Stomach (tissue), 9 donors: ENCODE data around the gene KIAA0408. TPM values are rescaled to one million over a fixed set of nuclear protein-coding genes. Genes with fewer than 3 reads are reported as not detected.

Source experiments
- DNase-seq, 2 donors: peaks; one replicate each; pipeline versions ENCODE4 v3.0.0 to v3.0.0-alpha.2; 2013 to 2019
- H3K27ac ChIP-seq, 5 donors: fragments of 200-600 bp in 4 of 5; sonication (generic) in 4 of 5; one replicate each; pipeline ENCODE4 v1.5.1; 2013 to 2019; ENCODE audit warnings: mild to moderate bottlenecking in 1 of 5, moderate library complexity in 1 of 5
- H3K27me3 ChIP-seq, 3 donors: fragments of 200-600 bp; sonication (generic); one replicate each; pipeline ENCODE4 v1.5.1; 2017 to 2019; ENCODE audit warnings: mixed run types in 1 of 3
- H3K36me3 ChIP-seq, 4 donors: fragments of 200-600 bp; sonication (generic); 1 replicate in 3 of 4; 2 replicates in 1 of 4; pipeline ENCODE4 v1.5.1; 2016 to 2019
- H3K4me1 ChIP-seq, 4 donors: fragments of 200-600 bp; sonication (generic); one replicate each; pipeline ENCODE4 v1.5.1; 2016 to 2019
- H3K4me3 ChIP-seq, 4 donors: fragments of 200-600 bp; sonication (generic) in 3 of 4; one replicate each; pipeline ENCODE4 v1.5.1; 2016 to 2019; ENCODE audit warnings: mild to moderate bottlenecking in 1 of 4
- H3K9me3 ChIP-seq, 4 donors: fragments of 200-600 bp; sonication (generic); one replicate each; pipeline ENCODE4 v1.5.1; 2016 to 2019
- CTCF ChIP-seq, 7 experiments: fragments of 450-650 bp in 4 of 7; fragments of 200-600 bp in 3 of 7; sonication (generic) in 3 of 7; IDR thresholded peaks; one replicate each; pipeline ENCODE4 v1.5.1; 2016 to 2019; ENCODE audit warnings: antibody characterized with exemption in 7 of 7, control low read depth in 2 of 7, mild to moderate bottlenecking in 1 of 7
- EP300 ChIP-seq: sonication (generic); formaldehyde crosslinking; IDR thresholded peaks from one replicate; pipeline ENCODE4 v1.6.1; 2017; ENCODE audit warnings: antibody characterized with exemption
- POLR2A ChIP-seq, 4 donors: fragments of 450-650 bp; IDR thresholded peaks; one replicate each; pipeline ENCODE4 v1.6.1; 2016; ENCODE audit warnings: antibody characterized with exemption in 4 of 4, control low read depth in 2 of 4, mild to moderate bottlenecking in 1 of 4, moderate library complexity in 1 of 4
- POLR2AphosphoS5 ChIP-seq, 3 donors: sonication (generic); formaldehyde crosslinking; IDR thresholded peaks; one replicate each; pipeline ENCODE4 v1.6.1; 2016; ENCODE audit warnings: antibody characterized with exemption in 3 of 3
- WGBS, 5 donors: extraction: QIAGEN DNeasy Blood & Tissue Kit in 3 of 5; methylation state at CpG; one replicate each; pipeline versions ENCODE4 v1.1.5 to v1.1.7; 2013 to 2018; 5-methylcytosine and 5-hydroxymethylcytosine counted together
- intact Hi-C: fragments of 100-400 bp; cut with DNase I; formaldehyde crosslinking; loops from one replicate; pipeline ENCODE4 v1.15.1; 2023; ENCODE audit warnings: low total_unique reads
- polyA plus RNA-seq, 3 donors: library from polyadenylated mRNA; stranded (reverse); fragments of 200-250 nt; gene quantifications; one replicate each; pipeline ENCODE4 v1.2.3, GENCODE V29; 2013
- total RNA-seq, 5 donors: library from RNA; depleted of rRNA; stranded (reverse); fragments of >200 nt; gene quantifications; one replicate each; pipeline versions ENCODE4 v1.1.0 to v1.2.3, GENCODE V29; 2014 to 2016
- donor health status: healthy with polysubstance abuse.
- donor health status: Bipolar disorder and iron deficiency.
- donor health status: healthy.

KIAA0408 gene
- total and polyA plus RNA-seq, 8 donors: 0.87 to 89.3 (median 6.4) TPM

DNA sequence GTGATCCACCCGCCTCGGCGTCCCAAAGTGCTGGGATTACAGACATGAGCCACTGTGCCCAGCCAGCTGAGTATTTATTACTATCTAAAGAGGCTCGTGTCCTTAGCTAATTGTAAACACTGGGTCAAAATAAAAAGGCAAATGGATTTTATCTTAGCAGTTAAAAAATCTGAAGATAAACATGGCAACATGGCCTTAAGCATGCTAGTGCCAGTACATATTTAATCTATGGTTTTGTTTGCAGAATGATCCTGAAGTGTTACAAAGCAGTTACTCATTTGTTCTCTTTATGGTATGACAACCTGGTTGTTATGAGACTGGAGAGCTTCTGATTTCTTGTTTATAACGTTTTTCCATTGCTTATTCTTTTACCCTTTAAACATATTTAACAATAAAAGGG is 3.9 kb upstream of the KIAA0408 start:
- DNase-seq: peak; percentile 27 to 37
- H3K4me1 ChIP-seq: peaks cover 10 to 53% (median 33%) of the 10 kb centered on the region in 4 donors
- no peaks in the 10 kb centered on the region for H3K27me3 ChIP-seq
- peak overlapping the region in 4 of 5 donors; percentile 47 to 64 (median 60) for H3K27ac ChIP-seq
- intact Hi-C loops: loop anchor here (10.0 kb wide), 1 partner anchor 82 kb away; no protein-coding TSS in a partner anchor
- no peaks in the 10 kb centered on the region for H3K9me3 ChIP-seq
- peak in 2 of 3 donors; percentile 44 to 55 for TF ChIP-seq POLR2AphosphoS5 (IDR thresholded peaks at IDR 0.05)
- no peak for TF ChIP-seq CTCF (IDR thresholded peaks at IDR 0.05)
- H3K36me3 ChIP-seq: no peaks in the 10 kb centered on the region
- WGBS, 5 donors: 14 to 35% (median 26%) methylated on average over 5 of the region's 5 CpGs
- H3K4me3 ChIP-seq: no peak overlapping the region

DNA sequence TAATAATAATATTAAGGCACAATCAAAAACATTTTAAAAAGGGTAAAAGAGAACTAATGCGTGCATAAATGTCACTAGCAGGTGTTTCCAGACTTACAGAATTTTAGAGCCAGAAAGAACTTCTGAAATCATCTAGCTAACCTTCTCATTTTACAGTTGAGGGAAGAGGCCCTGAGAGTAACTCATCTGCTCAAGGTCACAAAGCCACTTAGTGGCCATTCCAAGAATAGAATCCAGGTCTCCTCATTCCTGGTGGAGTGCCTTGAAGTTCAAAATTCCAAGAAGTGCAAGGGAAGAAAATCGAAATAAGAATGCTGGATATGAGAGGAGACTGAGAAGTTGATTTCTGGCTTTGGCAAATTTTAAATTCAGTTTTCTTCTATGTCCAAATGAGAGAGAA is 3.2 kb upstream of the KIAA0408 start:
- peaks cover 10 to 59% (median 33%) of the 10 kb centered on the region in 4 donors for H3K4me1 ChIP-seq
- H3K9me3 ChIP-seq: no peaks in the 10 kb centered on the region
- H3K27me3 ChIP-seq: no peaks in the 10 kb centered on the region
- no peak overlapping the region for H3K4me3 ChIP-seq
- H3K27ac ChIP-seq: peak overlapping the region in 3 of 5 donors; percentile 47 to 64 (median 58)
- intact Hi-C loops: loop anchor here (10.0 kb wide), 1 partner anchor 82 kb away; no protein-coding TSS in a partner anchor
- WGBS, 5 donors: 74 to 87% (median 79%) methylated on average over 2 of the region's 2 CpGs
- DNase-seq: no peak
- TF ChIP-seq CTCF (IDR thresholded peaks at IDR 0.05) (no peak), POLR2AphosphoS5 (IDR thresholded peaks at IDR 0.05) (no peak), POLR2A (IDR thresholded peaks at IDR 0.05) (no peak), EP300 (no peak)
- H3K36me3 ChIP-seq: no peaks in the 10 kb centered on the region

DNA sequence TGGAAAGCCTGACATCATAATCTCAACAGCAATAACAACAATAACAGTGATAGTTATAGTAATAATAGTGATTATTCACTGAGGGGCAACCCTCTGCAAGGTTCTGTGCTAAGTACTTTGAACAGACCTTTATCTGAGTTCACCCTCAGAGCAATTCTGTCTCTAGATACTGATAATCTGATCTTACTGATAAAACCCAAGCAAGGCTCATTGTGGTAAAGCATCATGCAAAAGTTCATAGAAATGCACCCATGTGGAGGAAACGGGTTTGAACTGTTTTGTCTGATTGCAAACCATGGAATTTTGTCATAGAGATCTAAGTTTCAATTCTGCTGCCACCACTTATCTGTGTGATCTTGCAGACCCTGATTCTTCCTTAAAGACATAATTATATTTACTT is 1.3 kb upstream of the KIAA0408 start:
- H3K9me3 ChIP-seq: no peaks in the 10 kb centered on the region
- DNase-seq: no peak
- no peak for TF ChIP-seq EP300
- TF ChIP-seq CTCF (IDR thresholded peaks at IDR 0.05): no peak
- TF ChIP-seq POLR2A (IDR thresholded peaks at IDR 0.05): no peak
- no peak for TF ChIP-seq POLR2AphosphoS5 (IDR thresholded peaks at IDR 0.05)
- no peak overlapping the region for H3K27ac ChIP-seq
- H3K36me3 ChIP-seq: no peaks in the 10 kb centered on the region
- intact Hi-C loops: loop anchor here (10.0 kb wide), 1 partner anchor 84 kb away; no protein-coding TSS in a partner anchor
- no peak overlapping the region for H3K4me3 ChIP-seq
- 76 to 88% (median 82%) methylated on average over 1 of the region's 1 CpG for WGBS, 5 donors
- H3K4me1 ChIP-seq: peaks cover 10 to 67% (median 33%) of the 10 kb centered on the region in 4 donors
- H3K27me3 ChIP-seq: no peaks in the 10 kb centered on the region

DNA sequence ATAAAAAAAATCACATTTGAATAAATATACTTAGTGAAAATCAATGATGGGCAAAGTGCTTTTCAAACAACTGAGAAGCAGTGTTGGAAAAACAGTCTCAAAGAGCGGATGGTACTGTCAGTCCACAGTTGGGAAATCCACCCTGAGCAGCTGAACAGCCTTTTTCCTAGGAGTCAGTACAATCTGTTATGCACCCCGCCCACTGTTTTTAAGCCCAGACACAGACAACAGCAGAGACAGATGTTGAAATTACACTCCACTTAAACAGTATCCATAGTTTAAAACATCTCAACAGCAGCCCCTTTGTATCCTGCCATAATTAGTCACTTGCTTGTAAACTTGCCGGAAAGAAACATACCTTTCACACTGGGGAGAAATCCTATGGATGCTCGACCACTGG is 372 bp downstream of the KIAA0408 start:
- peak overlapping the region; percentile 37 to 41 (median 40) for H3K4me3 ChIP-seq
- H3K4me1 ChIP-seq: peaks cover 7 to 51% (median 26%) of the 10 kb centered on the region in 4 donors
- DNase-seq: peak in 1 of 2 donors; percentile 69
- intact Hi-C loops: no loop called here
- H3K36me3 ChIP-seq: no peaks in the 10 kb centered on the region
- 34 to 48% (median 42%) methylated on average over 4 of the region's 4 CpGs for WGBS, 5 donors
- H3K9me3 ChIP-seq: no peaks in the 10 kb centered on the region
- H3K27ac ChIP-seq: peak overlapping the region; percentile 18 to 82 (median 75)
- no peaks in the 10 kb centered on the region for H3K27me3 ChIP-seq
- TF ChIP-seq CTCF (IDR thresholded peaks at IDR 0.05): no peak
- no peak for TF ChIP-seq POLR2A (IDR thresholded peaks at IDR 0.05)
- no peak for TF ChIP-seq EP300
- no peak for TF ChIP-seq POLR2AphosphoS5 (IDR thresholded peaks at IDR 0.05)
